B cell (primary cell): Measurements from ENCODE around the gene ARRDC1. TPM values are rescaled to one million over a fixed set of nuclear protein-coding genes. Genes with fewer than 3 reads are reported as not detected.

Experiments
- ATAC-seq: fragments of 200-7000 bp; cut with Tn5 transposase; one replicate; pipeline ENCODE4 v1.10.0; 2021; ENCODE audit warnings: low read depth, mild to moderate bottlenecking, moderate number of reproducible peaks, moderate library complexity
- CTCF ChIA-PET: fragments of 350-600 bp; sonication (Branson Sonifier 250); formaldehyde crosslinking; loops from one replicate; lab custom pipeline; 2021; ENCODE audit warnings: antibody characterized with exemption, inconsistent platforms; lab: Charles Lee
- POLR2A ChIA-PET: fragments of 350-600 bp; sonication (Branson Sonifier 250); formaldehyde crosslinking; loops from one replicate; lab custom pipeline; 2021; ENCODE audit warnings: antibody characterized with exemption; lab: Charles Lee
- DNase-seq: peaks from one replicate; pipeline ENCODE4 v3.0.0; 2013
- H2AFZ ChIP-seq: 2 replicates; pipeline ENCODE4 v1.6.1; 2012; ENCODE audit warnings: mild to moderate bottlenecking, low read depth, low read length; ENCODE audit not compliant: insufficient read depth, poor library complexity, severe bottlenecking
- H3K27ac ChIP-seq, 2 donors: 1 replicate in 1 of 2; 2 replicates in 1 of 2; pipeline ENCODE4 v1.5.1; 2012 to 2013; ENCODE audit warnings: low read length in 2 of 2, mild to moderate bottlenecking in 2 of 2, moderate library complexity in 1 of 2
- H3K27me3 ChIP-seq, 4 experiments: fragments of 200-600 bp in 1 of 4; sonication (generic) in 1 of 4; replicated peaks in 1 of 4; 1 replicate in 2 of 4; 2 replicates in 2 of 4; pipeline versions ENCODE4 v1.6.1 to v1.7.0; 2013 to 2016; ENCODE audit warnings: low read length in 3 of 4, mild to moderate bottlenecking in 2 of 4, mixed read lengths in 1 of 4, moderate library complexity in 1 of 4; ENCODE audit not compliant: insufficient read depth in 4 of 4, control insufficient read depth in 3 of 4; ENCODE audit errors: control extremely low read depth in 1 of 4
- H3K36me3 ChIP-seq, 2 experiments: replicated peaks in 1 of 2; 1 replicate in 1 of 2; 2 replicates in 1 of 2; pipeline versions ENCODE4 v1.6.1 to v1.7.1; 2013; ENCODE audit warnings: low read length in 1 of 2; ENCODE audit not compliant: insufficient read depth in 2 of 2, control insufficient read depth in 1 of 2; ENCODE audit errors: control extremely low read depth in 1 of 2, extremely low read depth in 1 of 2
- H3K4me1 ChIP-seq, 2 donors: fragments of 200-600 bp in 1 of 2; sonication (generic) in 1 of 2; 1 replicate in 1 of 2; 2 replicates in 1 of 2; pipeline versions ENCODE4 v1.5.1 to v1.6.1; 2013 to 2017; ENCODE audit warnings: low read length in 2 of 2; ENCODE audit not compliant: control insufficient read depth in 2 of 2, insufficient read depth in 2 of 2
- H3K4me2 ChIP-seq: replicated peaks from 2 replicates; pipeline ENCODE3; 2012; ENCODE audit warnings: mild to moderate bottlenecking, low read depth, low read length; ENCODE audit not compliant: poor library complexity, severe bottlenecking
- H3K4me3 ChIP-seq, 5 experiments: fragments of 200-600 bp in 1 of 5; sonication (generic) in 1 of 5; 1 replicate in 3 of 5; 2 replicates in 2 of 5; pipeline versions ENCODE4 v1.5.1 to v1.7.0; 2011 to 2016; ENCODE audit warnings: low read length in 4 of 5, mild to moderate bottlenecking in 4 of 5, low read depth in 2 of 5, control low read depth in 1 of 5, moderate library complexity in 1 of 5; ENCODE audit not compliant: insufficient read depth in 1 of 5; ENCODE audit errors: control extremely low read depth in 1 of 5, extremely low read depth in 1 of 5
- H3K79me2 ChIP-seq: fragments of 200-600 bp; sonication (generic); one replicate; pipeline ENCODE4 v1.6.0; 2016; ENCODE audit warnings: low read length; ENCODE audit not compliant: control insufficient read depth, insufficient read depth
- H3K9ac ChIP-seq: fragments of 200-600 bp; sonication (generic); 2 replicates; pipeline ENCODE4 v1.6.1; 2017; ENCODE audit warnings: mild to moderate bottlenecking, low read length, moderate library complexity
- H3K9me3 ChIP-seq, 3 donors: one replicate each; pipeline versions ENCODE4 v1.6.1 to v1.7.1; 2013; ENCODE audit warnings: low read length in 2 of 3; ENCODE audit not compliant: control insufficient read depth in 2 of 3, insufficient read depth in 1 of 3; ENCODE audit errors: control extremely low read depth in 1 of 3
- H4K20me1 ChIP-seq: 2 replicates; pipeline ENCODE4 v1.6.0; 2012; ENCODE audit warnings: mild to moderate bottlenecking, low read length; ENCODE audit not compliant: insufficient read depth, control insufficient read depth, poor library complexity, severe bottlenecking
- H3K27ac Mint-ChIP-seq: one replicate; pipeline ENCODE4 v1.8.0; 2021; ENCODE audit warnings: mixed read lengths
- H3K27me3 Mint-ChIP-seq: one replicate; pipeline ENCODE4 v1.8.0; 2021; ENCODE audit warnings: mixed read lengths
- H3K4me1 Mint-ChIP-seq: one replicate; pipeline ENCODE4 v1.8.0; 2021; ENCODE audit warnings: mixed read lengths
- H3K4me3 Mint-ChIP-seq: one replicate; pipeline ENCODE4 v1.8.0; 2021; ENCODE audit warnings: mixed read lengths
- H3K9me3 Mint-ChIP-seq: one replicate; pipeline ENCODE4 v1.8.0; 2022; ENCODE audit warnings: mixed read lengths; ENCODE audit not compliant: insufficient read depth
- CTCF ChIP-seq: fragments of 200-600 bp; IDR thresholded peaks from one replicate; pipeline ENCODE4 v1.8.0; 2022; ENCODE audit warnings: antibody characterized with exemption, mild to moderate bottlenecking
- EZH2 ChIP-seq: IDR thresholded peaks from 2 replicates; pipeline ENCODE4 v1.6.1; 2012; ENCODE audit warnings: borderline replicate concordance, low read depth, mild to moderate bottlenecking, moderate library complexity, low read length; ENCODE audit not compliant: insufficient read depth, poor library complexity, severe bottlenecking
- WGBS: methylation state at CpG from one replicate; pipeline ENCODE4 v1.1.5; 2013; ENCODE audit warnings: missing lambda C conversion rate; ENCODE audit not compliant: insufficient coverage; 5-methylcytosine and 5-hydroxymethylcytosine counted together
- intact Hi-C: fragments of 100-400 bp; cut with micrococcal nuclease; formaldehyde crosslinking; loops from one replicate; pipeline ENCODE4 v1.10.0; 2022
- polyA plus RNA-seq: library from polyadenylated mRNA; depleted of rRNA; stranded (reverse); fragments of >200 nt; gene quantifications from 2 replicates; pipeline ENCODE4 v1.2.3, GENCODE V29; 2012
- total RNA-seq, 2 donors: library from RNA; stranded (reverse); fragments of 120-200 nt in 1 of 2; gene quantifications; 1 replicate in 1 of 2; 2 replicates in 1 of 2; pipeline versions ENCODE4 v1.2.3 to v1.2.4, GENCODE V29; 2013 to 2022

Gene ARRDC1
- total and polyA plus RNA-seq, 2 donors (not counting 1 experiment from before 2014, with no cell fraction given): 89.2 to 227 TPM

DNA sequence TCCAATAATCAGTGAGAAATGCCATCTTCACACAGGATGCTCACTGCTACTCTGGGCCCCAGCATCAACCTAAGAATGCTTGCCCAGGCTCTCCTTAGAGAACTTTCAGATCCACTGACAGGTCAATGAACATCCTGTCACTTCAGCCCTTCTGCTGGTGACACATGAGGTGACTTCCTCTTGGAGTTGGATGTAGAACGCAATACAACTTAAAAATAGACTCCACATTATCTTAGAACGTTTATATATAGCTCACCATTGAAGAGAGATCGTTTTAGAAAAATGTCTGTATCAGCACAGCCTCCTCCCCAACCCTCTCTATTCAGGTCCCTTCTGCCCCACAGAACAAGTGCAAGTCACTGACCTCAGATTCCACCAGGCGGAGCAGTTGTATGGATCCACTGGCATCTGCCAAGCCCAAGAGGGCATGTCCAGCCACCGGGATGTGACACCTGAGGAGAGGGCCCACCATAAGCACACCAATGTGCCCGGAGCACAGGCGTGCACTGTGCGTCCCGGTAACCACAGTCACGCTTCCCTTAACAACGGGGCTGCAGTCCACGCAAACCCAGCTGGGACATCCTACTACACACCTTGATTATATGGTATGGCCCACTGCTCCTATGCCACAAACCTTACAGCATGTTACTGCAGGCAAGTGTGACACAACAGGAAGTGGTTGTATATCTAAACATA is 29.6 kb upstream of the ARRDC1 start:
- intact Hi-C loops: no loop called here
- no peaks in the 10 kb centered on the region for H3K9me3 ChIP-seq
- H3K27ac ChIP-seq: peak overlapping the region in 1 of 2 donors; percentile 50
- Mint-ChIP-seq H3K4me3 (peak overlapping the region; percentile 37), H3K27ac (peak overlapping the region; percentile 69), H3K9me3 (no peaks in the 10 kb centered on the region), H3K4me1 (peaks cover 26% of the 10 kb centered on the region), H3K27me3 (no peaks in the 10 kb centered on the region)
- H3K79me2 ChIP-seq: peaks cover 41% of the 10 kb centered on the region
- H3K9ac ChIP-seq: no peak overlapping the region
- peaks cover 6 to 32% of the 10 kb centered on the region in 2 experiments for H3K36me3 ChIP-seq
- H3K27me3 ChIP-seq: no peaks in the 10 kb centered on the region
- CTCF ChIA-PET: interaction anchor here (1.4 kb wide), 1 partner anchor 43 kb away, joined by 3 read pairs; the partner anchor contains the start of gene EHMT1
- H2AFZ ChIP-seq: no peak overlapping the region
- POLR2A ChIA-PET: no interaction called here
- H3K4me2 ChIP-seq: peak overlapping the region; percentile 22
- no peak for TF ChIP-seq EZH2
- TF ChIP-seq CTCF: no peak
- 84% methylated on average over 6 of the region's 12 CpGs for WGBS
- peaks cover 34% of the 10 kb centered on the region for H4K20me1 ChIP-seq
- H3K4me3 ChIP-seq: no peak overlapping the region
- no peak for ATAC-seq
- peaks cover 18 to 30% of the 10 kb centered on the region in 2 donors for H3K4me1 ChIP-seq
- DNase-seq: no peak
